Superior temporal gyrus (tissue), 1 donor: Measurements from ENCODE around the gene KIF4A.
"Not testable (repeated sequence)": the region's sequence is repeated elsewhere in the genome, so short reads cannot be mapped to it uniquely, and the experiment has no call there.

Experiments
- DNase-seq: peaks from one replicate; pipeline ENCODE4 v3.0.0-alpha.2; 2016; ENCODE audit errors: extremely low spot score

Gene KIF4A

DNA sequence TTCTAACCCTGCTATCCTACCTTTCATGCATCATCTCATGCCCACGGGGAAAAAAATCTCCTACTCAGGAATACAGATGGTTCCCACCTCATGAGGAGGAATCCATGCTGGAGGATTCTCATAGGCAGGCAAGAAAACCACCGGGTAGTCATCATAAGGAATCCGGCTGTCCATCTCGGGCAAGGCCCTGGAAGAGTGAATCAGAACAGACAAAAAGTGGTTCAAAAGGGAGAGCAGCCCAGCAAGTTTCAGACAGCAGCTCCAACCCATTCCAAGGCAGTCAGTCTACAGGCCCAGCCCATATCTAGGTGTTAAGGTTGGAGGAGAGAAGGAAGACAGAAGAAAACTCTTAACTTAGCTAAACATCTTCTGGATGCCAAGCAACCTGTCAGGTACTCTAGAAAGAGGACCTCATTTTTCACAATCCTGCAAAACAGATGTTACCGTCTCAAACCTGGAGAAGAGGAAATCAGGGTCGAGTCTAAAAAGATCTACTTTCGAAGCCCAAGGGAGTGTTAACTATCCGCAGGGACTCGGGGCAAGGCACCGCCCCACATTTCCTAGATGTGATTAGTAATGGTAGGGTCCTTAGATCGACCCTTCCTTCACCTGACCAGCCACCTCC lies 624 bp upstream of the KIF4A start:
- peak; percentile 5 for DNase-seq

DNA sequence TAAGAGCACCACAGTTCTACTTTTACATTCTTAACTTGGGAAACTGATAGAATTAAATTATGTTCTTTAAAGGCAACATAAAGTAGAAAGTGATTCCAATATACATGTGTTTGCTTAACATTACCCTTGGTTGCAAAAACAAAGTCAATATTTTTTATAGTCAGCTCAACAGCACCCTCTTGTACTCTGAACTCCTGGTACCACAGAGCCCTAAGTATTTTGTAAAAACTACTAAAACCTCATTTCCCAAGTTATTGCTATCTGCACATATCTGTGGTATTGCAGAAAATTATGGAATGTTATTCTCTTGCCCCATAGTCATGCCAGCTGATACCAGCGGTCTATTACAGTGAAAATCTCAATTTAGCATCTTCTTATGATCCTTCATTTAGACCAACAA lies 2.9 kb downstream of the KIF4A start:
- DNase-seq, result no peak

GRCh38 chrX:70293621-70294020 lies 3.7 kb downstream of the KIF4A start:
- no peak for DNase-seq

GRCh38 chrX:70301716-70302115 lies 11.8 kb downstream of the KIF4A start:
- DNase-seq, result no peak

DNA sequence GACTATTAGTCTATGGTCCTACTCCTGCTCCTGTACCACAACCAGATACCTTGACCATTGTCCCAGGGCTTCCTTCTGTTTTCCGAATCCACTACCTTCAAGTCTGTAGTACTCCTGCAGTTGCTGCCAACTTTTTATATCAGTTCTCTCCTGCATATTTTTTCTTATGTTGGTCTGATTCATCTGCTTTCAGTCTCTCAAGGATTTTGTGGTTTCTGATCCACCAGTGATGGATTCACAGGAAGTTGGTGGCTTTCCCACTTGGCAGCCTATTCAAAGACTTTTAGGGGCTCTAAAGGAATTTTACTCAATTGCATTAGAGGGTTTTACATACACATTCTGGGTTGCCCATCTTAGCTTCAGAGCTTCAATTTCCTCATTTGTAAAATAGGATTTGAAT lies 23.6 kb downstream of the KIF4A start:
- no peak for DNase-seq

GRCh38 chrX:70322784-70323183 lies 32.9 kb downstream of the KIF4A start:
- no peak for DNase-seq

- DNase-seq, result not testable (repeated sequence)
These were observed 33.7 kb downstream of the KIF4A start for GRCh38 chrX:70323628-70324027.

DNA sequence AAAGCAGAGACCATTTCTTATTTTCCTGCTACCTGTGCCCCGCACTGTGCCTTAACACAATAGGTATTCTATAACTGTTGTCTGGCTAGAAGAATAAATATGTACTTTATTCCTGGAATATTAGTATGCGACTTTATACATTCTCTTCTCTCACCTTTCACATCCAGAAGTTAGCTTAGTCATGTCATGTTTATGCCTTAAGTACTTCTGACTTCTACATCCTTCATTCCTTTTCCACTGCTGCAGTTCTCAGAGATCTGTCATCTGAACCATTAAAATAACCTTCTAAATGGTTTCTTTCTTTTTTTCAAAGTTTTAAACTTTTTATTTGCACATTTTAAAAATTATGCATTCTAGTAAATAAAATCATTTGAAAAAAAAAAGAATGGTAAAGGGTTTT lies 34.4 kb downstream of the KIF4A start:
- no peak for DNase-seq

- no peak for DNase-seq
These were observed 41.3 kb downstream of the KIF4A start for GRCh38 chrX:70331161-70331560.

GRCh38 chrX:70332600-70332999 lies 42.7 kb downstream of the KIF4A start:
- no peak for DNase-seq

DNA sequence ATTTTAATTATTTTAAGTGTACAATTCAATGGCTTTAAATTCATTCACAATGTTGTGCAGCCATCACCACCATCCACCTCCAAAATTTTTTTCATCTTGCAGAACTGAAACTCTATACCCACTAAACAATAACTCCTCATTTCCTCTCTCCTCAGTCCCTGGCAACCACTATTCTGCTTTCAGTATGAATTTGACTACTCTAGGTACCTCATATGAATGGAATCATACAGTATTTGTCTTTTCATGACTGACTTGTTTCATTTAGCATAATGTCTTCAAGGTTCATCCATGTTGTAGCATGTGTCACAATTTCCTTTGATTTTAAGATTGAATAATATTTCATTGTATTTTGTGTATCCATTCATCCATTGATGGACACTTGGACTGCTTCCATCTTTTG lies 46.9 kb downstream of the KIF4A start:
- no peak for DNase-seq

- DNase-seq, result no peak
These were observed 48.4 kb downstream of the KIF4A start for GRCh38 chrX:70338290-70338689.

DNA sequence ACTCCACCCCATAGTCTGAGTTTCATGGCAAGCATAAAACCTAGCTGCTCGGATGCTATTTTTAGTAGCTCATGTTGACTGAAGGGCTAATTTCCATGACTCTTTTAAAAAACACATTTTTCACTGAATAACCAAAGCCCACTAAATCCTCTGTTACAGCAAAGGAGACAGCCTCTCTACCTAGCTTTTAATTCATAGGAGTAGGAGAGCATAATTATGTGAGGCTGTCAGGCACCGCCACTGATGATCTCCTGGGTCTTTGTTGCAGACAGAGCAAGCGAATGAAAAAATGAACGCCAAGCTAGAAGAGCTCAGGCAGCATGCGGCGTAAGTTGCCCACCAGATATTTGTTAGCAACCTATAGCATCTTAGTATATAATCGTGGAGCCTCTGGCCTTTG lies 53.5 kb downstream of the KIF4A start:
- DNase-seq, result no peak

DNA sequence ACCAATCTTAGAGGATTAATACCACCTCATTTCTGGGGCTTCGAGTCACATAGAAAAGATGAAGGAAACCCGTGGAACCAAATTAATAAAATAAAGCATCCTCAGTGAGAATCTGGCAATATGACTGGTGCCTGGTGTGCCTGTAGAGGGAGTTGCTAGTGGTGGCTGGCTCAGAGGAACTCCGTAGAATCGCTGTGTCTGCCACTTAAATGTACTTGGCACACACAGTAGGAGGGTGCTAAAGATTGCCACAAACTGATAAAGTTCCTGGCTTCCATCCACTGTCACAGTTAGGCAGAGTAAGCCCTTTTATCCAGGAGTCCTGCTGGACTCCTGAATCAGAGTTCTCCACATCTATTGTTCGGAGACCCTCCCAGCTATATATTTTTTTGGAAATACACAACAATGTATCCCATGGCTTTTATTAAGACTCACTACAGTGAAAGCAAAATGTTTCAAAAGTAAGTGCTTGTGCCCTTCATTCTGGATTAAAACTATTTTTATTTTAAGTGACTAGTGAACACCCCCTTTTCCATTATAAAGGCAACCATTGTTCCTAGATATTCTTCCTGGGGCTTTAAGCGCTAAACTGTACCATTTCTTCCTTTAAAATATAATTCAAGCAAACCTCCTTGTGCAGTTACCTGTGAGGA lies 56.6 kb downstream of the KIF4A start:
- no peak for DNase-seq

GRCh38 chrX:70348825-70349224 lies 58.9 kb downstream of the KIF4A start:
- not testable (repeated sequence) for DNase-seq

- DNase-seq, result not testable (repeated sequence)
These were observed 59.6 kb downstream of the KIF4A start for GRCh38 chrX:70349367-70350125.

- no peak for DNase-seq
These were observed 62.6 kb downstream of the KIF4A start for GRCh38 chrX:70352496-70352895.

GRCh38 chrX:70353514-70353913 lies 63.6 kb downstream of the KIF4A start:
- no peak for DNase-seq

DNA sequence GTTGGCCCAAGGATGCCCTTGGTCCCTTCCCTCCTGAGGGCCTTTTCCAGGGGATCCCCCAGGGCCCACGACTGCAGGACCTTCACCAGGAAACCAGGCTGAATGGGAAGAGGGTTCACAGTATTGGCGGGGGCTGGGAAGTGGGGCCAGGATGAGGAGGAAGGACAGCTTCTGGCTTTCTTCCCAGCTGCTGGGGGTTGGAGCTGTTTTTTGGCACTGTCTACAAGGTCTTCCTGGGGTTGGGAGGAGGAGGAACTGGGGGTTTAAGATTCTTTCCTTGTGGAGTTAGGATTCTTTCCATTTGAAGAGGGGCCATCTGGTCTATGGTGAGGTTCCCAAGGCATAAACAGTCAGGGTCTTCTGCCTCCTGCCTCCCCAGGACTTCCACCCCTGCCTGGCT lies 64.8 kb downstream of the KIF4A start:
- no peak for DNase-seq

DNA sequence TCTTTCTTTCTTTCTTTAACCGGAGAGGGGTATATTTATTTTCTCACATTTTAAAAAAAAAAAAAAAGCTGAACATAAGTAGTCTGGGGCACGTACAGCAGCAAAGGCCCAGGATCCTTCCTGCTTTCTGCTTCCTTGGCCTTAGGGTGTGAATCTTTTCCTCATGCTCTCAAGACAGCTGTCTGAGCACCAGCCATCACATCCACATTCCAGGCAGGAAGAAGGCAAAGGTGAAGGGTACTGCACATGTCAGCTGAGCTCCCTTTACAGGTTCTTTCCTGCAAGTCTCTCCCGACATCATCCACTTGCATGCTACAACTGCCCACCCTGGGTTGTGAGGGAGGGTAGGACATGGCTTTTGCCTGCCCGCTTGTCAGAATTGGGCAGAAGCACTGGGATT lies 69.6 kb downstream of the KIF4A start:
- DNase-seq, result no peak

GRCh38 chrX:70360366-70360765 lies 70.5 kb downstream of the KIF4A start:
- DNase-seq, result no peak

DNA sequence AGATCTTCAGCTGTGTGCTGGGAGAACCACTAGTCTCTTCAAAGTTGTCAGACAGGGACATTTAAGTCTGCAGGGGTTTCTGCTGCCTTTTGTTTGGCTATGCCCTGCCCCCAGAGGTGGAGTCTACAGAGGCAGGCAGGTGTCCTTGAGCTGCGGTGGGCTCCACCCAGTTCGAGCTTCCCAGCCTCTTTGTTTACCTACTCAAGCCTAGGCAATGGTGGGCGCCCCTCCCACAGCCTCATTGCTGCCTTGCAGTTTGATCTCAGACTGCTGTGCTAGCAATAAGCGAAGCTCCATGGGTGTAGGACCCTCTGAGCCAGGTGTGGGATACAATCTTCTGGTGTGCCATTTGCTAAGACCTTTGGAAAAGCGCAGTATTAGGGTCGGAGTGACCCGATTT lies 78.8 kb downstream of the KIF4A start:
- DNase-seq, result not testable (repeated sequence)

DNA sequence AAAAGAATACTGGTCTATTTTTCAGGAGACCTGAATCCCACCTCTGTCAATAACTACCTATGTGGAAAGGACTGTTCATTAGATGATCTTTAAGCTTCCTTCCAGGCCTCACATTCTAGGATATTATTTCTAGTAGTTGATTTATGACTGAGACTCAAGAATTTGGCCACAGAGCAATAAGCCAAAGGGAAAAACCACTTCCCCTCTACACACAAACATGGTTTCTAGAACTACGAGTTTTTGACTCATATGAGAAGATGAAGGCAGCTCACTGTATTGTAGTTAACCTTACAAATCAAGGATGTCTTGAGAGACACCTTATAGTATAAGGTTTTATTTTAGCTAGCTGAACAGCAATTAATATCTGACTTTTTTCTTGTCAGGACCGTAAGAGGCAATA lies 96.3 kb downstream of the KIF4A start:
- DNase-seq, result no peak
